Stimulated activated CD4-positive, alpha-beta T cell treated with anti-CD3 and anti-CD28 coated beads, Interleukin-1b, Interleukin-23, amount 100 ng/mL, for 24 hours (primary cell): ENCODE data around the gene AVPR1A.
A peak's percentile ranks its signal among the peaks of the same experiment; 100 is the strongest.
"Not testable (repeated sequence)": the region's sequence is repeated elsewhere in the genome, so short reads cannot be mapped to it uniquely, and the experiment has no call there.

Experiments used
- DNase-seq, 4 experiments: peaks; one replicate each; pipeline ENCODE4 v3.0.0-alpha.2; 2020; ENCODE audit warnings: low read depth in 4 of 4, low spot score in 1 of 4

The AVPR1A gene

DNA sequence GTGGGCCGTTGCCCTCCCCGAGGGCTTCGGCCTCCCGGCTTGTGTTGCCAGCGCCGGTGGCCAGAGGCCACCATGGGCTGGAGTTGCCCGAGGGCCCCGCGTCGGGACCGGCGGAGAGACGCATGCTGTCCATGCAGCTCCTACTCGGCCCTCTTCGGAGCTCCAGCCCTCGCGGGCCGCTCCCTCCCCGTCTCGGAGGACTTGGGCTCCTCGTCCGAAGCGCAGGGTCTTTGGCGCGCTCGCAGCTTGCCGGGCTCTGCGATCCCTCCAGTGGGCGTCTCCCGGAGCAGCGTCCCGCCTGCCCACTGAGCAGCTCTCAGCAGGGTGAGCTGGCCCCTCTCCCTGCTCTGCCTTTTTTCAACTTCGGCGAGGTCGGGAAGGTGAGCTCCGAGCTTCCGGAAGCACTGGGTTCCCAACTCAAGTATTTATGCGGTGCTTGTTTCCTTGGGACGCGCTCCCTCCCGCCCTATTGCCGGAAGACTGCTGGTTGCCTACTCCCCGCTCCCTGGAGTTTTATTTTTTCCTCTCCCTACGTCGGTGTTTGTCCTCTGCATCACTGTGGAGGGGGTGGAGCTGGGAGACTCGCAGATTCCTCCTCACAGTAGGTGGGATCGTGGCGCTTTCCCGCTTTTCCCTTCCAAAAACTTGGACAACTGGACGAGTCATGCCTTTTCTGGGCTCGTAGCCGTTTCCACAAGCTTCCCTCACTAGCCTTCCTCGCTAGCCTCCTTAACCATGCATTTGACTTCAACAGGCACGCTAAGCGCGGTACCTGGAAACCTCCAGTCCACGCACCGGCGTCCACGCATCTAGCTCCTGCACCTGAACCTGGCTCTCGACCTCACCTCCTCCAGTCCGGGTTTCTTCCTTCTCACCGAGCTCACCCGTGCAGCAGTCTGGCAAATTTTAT, at the start of gene AVPR1A:
Gene AVPR1A, minus strand, starts transcription at position 489 of the 910 bp plus-strand sequence. Its CDS starts 365 bp downstream, at position 124.
- no peak for DNase-seq

DNA sequence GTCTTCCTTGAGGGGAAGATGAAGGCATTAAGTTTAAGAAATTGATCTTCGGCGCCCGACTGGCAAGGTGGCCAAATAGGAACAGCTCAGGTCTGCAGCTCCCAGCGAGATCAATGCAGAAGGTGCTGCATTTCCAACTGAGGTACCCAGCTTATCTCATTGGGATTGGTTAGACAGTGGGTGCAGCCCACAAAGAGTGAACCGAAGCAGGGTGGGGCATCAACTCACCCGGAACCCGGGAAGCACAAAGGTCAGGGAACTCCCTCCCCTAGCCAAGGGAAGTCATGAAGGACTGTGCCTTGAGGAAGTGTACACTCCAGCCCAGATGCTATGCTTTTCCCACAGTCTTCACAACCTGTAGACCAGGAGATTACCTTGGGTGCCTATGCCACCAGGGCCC, 45.2 kb upstream of the AVPR1A start:
- DNase-seq: no peak

DNA sequence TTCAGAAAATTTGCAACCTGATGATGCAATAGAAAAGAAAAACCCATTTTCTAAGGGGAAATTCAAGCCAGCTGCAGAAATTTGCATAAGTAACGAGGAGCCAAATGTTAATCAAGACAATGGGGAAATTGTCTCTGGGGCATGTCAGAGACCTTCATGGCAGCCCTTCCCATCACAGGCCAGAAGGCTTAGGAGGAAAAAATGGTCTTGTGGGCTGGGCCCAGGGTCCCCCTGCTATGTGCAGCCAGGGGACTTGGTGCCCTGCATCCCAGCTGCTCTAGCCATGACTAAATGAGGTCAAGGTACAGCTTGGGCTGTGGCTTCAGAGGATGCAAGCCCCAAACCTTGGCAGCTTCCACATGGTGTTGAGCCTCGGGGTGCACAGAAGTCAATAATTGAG, 28.2 kb upstream of the AVPR1A start:
- DNase-seq: no peak

DNA sequence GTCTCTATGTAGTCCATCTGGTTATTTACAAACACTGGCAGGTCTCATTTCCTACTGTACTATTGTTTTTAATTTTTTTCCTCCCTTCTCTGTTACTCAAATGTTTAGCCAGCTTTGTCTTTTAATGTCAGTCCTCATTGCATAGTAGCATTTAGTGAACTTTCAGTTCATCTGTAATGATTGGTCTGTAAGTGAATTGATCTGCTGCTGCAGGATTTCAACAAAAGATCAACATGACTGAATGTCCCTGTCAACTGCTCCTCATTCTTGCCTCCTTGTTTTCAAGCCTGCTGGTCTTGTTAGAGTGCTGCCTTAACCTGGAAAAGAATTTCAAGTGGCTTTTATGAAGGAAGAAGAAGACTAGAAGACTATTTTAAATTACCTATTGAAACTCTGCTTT, 19.3 kb upstream of the AVPR1A start:
- no peak for DNase-seq

DNA sequence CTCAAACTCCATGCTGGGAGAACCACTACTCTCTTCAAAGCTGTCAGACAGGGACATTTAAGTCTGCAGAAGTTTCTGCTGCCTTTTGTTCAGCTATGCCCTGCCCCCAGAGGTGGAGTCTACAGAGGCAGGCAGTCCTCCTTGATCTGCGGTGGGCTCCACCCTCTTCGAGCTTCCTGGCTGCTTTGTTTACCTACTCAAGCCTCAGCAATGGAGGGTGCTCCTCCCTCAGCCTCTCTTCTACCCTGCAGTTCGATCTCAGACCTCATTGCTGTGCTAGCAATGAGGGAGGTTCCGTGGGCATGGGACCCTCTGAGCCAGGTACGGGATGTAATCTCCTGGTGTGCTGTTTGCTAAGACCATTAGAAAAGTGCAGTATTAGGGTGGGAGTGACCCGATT, 16.7 kb upstream of the AVPR1A start:
- DNase-seq: not testable (repeated sequence)

DNA sequence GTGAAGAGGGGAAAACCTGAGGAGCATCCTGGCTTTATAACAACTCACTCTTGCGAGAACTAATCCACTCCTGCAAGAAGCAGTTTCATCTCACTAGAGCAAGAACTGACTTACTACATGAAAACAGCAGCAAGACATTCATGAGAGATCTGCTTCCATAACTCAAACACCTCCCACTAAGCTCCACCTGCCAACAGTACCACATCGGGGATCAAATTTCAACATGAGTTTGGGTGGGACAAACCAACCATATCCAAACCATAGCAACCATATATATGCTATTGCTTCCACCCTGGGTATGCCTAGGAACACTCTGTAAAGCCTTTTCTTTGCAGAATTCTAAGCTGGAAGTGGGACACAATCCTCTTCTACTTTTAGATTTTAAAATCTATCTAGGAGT, 13.9 kb upstream of the AVPR1A start:
- no peak for DNase-seq

DNA sequence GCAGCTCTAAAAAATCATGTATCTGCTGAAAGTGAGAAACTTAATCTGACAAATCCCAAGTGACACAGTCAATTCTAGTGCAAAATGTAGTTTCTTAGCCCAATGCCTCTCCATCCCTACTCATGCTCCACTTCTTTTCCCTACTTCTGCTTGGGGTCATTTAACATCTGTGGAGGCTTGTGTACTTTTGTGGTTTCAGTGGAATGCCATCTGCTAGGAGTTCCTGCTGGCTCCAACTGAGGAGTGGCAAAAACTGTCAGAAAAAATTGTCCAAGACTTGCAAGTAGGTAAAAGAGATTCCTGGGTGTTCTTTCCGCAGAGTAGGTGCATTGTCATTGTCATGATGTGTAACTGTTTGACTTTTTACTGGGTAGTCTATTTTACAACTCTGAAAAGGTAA, 12.5 kb upstream of the AVPR1A start:
- no peak for DNase-seq

DNA sequence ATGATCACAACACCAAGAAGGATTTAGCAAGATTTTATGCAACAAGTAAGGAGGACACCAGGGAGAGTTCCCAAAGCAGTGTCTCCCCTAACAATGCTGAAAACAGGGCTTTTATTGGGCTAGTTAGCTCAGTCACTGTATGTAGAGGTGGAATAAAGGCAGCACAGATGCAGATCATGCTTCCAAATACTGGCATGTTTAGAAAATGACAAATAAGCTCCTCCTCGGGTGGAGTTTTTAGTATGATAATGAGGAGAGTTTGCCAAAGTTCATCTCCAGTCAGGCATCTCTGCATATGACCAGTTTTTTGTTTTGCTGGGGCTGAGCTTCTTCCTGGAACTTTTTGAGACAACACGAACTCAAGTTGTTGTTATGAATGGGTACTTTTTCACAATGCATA, 4.4 kb upstream of the AVPR1A start:
- no peak for DNase-seq

DNA sequence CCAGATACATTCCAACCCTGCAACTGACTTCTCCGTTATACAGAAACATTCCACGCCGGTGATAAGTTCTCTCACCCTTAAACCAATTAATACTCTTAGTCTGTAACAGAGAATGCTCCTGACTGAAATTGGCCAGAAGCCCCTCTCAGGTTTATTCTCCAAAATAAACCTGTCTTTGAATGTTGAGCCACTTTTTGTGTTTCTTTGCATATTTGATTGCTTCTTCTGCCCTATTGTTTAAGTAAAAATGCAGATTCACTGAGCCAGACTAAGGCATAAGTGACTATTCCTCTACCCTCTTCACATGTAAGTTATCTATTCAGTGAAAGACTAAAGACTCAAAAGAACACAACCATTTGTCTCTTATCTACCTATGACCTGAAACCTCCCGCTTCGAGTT, 3.6 kb upstream of the AVPR1A start:
- DNase-seq: no peak

DNA sequence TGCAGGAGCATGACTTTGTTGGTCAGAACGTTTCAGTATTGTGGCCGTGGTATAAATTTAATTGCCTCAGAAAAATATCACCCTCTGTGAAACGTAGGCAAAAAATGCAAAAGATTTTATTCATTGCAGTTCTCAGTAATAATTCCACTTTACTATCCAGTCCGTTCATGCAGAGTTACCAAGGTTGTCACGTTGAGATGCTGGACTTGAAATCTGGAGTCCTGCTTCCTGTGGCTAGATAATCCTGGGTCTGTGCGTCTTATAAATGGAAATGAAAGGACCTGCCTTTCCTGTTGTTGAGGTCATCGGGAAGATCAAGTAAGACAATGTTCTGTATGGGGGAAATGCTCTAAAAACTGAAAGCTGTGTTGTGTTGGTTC, 1.3 kb upstream of the AVPR1A start:
- DNase-seq: no peak

DNA sequence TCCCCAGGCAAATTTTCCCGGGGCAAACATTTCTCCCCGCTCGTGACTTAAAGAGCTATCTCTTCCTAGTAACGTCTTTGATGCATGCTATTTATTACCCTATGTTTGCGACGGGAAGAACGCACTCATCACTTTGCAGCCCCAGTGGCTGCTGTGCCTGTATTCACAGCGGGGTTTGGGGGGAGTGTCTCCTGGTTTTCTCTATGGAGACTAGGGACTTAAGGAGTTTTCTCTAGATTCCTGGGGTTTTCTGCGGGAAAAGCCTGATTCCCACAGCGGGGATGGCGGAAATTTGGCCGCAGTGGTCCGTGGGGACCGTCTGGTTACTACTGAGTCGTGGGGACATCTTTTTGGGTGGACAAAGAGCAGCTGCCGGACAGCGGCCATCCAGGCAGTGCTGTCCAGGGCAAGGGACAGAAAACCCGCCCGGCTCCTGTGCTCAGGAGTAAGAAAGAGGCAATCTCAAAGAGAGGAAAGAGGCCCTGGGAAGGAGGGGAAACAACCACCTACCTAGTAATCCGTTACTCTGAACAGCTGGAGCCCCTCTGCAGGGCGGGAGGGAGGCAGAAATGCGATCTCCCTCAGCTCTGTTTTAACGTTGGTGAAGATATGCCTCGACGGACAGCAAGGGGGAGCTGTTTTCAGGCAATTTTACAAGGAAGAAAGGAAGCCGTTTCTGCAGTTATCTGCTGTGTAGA, 771 bp upstream of the AVPR1A start:
- no peak for DNase-seq

DNA sequence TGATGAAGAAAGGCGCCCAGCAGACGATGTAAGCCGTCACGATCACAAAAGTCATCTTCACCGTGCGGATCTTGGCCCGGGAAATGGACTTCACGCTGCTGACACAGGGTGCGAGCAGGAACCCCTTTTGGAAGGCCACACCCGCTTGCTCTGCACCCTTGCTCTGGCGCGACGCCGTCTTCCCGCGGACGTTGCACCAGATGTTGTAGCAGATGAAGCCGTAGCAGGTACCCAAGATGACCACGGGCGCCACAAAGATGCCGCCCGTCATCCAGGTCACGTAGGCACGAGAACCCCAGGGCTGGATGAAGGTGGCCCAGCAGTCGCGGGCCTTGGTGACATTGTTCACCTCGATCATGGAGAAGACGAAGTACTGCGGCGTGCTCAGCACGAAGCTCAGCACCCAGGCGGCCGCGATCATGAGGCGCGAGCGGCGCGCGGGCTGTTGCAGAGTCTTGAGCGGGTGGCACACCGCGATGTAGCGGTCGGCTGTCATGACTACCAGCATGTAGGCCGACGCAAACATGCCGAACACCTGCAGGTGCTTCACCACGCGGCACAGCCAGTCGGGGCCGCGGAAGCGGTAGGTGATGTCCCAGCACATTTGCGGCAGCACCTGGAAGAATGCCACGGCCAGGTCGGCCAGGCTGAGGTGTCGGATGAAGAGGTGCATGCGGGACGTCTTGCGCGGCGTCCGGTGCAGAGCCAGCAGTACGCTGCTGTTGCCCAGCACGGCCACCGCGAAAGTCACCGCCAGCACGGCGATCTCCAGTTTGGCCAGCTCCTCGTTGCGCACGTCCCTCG, 890 bp downstream of the AVPR1A start:
- no peak for DNase-seq

DNA sequence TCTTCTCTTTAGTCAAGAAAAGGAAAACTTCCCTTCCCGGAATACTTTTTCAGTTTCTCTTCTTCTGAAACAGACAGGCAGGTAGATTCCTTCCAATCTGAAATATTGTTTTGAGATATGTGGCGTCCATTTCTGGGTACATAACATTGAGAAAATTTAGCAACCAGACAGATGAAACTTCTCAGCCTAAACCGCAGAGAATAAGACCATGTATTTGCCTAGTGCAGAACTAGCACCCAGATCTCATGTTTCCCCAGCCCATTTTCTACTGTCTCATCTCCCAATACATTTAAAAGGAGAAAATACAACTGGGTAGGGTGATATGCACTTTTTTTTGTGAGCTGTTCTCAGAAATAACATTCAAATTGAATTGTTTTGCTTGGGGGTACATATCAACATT, 6.4 kb downstream of the AVPR1A start:
- no peak for DNase-seq

DNA sequence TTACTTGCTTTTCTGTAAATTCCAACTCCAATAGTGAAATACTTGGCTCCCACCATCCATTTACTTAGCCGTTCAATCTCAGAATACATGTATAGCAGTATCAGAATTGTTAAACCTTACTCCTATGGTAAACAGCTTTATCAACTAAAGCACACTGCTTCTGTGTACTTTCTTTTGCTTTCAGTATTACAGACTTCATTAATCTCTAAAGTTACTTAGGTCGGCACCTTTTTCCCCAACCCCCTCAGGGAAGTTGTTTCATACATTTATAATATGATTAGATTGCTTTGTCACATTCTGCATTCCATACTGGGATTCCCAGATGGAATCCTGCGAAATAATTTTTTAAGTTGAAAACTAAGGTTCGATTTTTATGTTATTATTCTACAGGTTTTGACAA, 12.5 kb downstream of the AVPR1A start:
- DNase-seq: no peak

DNA sequence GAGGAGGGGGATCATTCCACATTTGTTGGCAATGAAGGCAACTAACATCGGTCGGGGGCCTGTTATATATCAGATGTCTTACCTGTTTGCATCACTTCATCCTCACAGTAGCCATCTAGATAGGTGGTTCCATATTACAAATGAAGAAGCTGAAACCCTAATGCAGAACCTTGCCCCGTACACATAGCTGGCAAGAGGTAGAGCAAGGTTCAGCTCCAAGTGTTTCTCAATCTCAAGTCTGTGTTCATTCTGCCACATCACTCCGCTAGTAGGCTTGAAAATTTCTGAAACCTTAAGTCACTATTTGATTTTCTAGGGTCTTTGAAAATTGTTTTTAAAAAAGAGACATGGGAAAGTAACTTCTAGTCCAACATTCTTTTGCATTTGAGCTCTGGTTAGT, 17.0 kb downstream of the AVPR1A start:
- DNase-seq: no peak

DNA sequence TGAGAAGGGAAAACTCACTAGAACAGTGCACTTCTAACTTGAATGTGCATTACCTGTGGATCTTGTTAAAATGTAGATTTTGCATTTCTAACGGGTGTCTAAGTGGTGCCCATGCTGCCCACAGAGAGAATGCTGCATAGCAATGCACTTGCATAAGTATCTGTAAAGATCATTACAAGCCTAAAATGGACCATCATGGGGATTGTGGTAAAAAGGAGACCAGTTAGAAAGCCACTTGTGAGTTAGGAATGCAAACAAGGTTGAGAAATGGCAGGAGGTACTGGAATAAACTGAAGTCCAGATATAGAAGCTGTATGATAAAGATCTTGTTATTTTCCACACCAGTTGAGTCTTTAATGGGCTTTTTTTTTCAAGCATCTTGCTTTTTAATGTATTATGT, 18.8 kb downstream of the AVPR1A start:
- no peak for DNase-seq

DNA sequence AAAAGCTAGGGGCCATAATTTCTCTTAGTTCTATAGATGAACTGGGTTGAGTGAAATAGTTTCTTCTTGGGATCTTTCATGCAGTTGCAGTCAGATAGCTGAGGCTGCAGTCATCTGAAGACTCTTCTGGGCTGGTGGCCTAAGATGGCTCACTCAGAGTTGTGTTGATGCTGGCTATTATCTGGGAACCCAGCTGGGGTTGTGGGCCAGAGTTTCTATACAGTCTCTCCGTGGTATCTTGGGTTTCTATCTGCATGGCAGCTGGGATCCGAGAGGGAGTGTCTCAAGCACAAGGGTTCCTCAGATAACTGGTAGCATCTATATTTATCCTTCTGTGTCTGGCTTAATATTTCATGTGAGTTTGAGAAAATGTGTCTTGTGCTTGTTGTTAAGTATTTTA, 21.1 kb downstream of the AVPR1A start:
- DNase-seq: no peak

DNA sequence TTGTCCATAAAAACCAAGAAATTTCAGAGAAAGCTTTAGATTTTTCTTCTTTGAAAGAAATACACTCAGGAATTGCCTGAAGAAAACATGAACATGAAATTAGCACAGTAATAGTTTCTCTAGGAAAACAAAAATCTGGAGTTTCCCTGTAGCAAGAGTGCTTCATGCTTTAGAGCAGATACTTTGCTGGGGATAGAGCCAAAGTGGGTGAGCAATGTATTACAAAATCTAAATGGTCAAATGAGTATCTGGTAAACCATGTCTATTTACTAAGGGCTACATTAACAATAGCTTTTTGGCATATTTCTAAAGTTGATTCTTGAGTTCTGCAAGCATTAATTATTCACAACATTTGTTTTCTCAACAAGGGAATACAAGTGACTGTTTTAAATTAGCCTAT, 26.2 kb downstream of the AVPR1A start:
- DNase-seq: no peak

DNA sequence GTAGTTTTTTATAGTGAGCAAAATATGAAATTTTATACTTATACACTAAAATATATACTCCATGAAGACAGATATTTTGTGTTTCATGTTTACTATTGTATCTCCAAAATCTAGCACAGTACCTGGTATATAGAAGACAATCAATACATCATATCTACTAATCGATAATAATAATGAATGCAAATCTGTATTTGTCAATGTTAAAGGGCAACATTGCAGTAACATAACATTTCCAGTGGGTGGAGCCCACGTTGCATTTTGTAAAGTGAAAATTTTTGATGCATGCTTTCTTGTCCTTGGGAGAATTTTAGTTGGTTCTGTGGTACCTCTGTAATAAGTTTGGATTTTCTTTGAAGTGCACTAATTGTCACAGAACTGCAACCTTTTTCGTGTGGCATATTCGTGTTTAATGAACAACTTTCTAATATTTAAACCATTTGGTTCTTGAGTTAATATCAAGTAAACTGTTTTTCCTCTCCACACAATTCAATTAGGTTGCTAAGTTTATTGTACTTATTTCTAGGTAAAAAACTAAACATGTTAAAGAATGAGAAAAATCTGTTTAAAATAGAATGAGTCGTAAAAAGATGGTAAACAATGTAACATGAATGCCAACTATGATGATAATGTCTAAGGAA, 47.4 kb downstream of the AVPR1A start:
- DNase-seq: peak in 1 of 4 experiments; percentile 0

DNA sequence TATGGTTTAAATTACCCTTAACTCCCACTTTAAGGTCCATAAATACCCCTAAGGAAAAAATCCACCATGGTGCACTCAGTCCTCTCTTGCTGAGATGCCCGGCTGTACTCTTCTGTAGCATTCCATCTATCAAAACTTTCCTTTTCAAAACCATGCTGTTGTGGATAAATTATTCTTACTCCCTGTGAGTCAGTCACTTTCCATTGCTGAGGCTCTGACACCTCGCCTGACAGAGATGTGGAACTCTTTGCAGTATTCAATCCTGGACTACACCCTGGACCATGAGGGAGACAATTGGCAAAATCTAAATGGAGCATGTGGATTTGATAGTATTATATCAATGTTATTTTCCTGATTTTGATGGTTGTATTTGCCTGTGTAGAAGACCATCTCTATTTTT, 49.1 kb downstream of the AVPR1A start:
- DNase-seq: no peak

DNA sequence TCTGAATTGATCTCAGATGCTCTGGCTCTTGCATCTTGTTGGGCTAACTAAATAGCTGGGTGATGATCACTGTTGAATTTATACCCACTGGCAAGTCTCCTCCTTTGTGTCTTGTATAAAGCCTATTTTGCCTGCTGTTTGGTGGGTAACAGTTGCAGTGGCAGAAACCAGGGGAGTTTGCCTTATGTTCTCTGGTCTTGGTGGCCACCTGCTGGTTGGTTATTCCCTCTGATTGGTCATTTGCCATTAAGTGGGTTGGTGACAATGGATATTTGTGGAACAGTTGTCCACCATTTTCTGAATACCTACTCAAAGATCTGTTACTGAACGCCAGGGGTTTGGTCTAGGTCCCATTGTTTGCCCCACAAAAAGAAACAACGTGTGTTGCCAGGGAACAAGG, 52.1 kb downstream of the AVPR1A start:
- DNase-seq: no peak
